ENCODE results near the gene AMACR.

The AMACR gene

GRCh38 chr5:33984178-33984577 is 23.7 kb downstream of the AMACR start:
- no peaks in the 10 kb centered on the region for H3K27me3 ChIP-seq (replicated peaks; ENCODE audit: control insufficient read depth, insufficient read depth, low read length)
- H3K36me3 ChIP-seq (ENCODE audit: control insufficient read depth, insufficient read depth, low read length, severe bottlenecking): peaks cover 20% of the 10 kb centered on the region
- no peak for DNase-seq (ENCODE audit: low read depth)
- H3K4me3 ChIP-seq (ENCODE audit: low read length): no peak overlapping the region
- H3K9ac ChIP-seq (ENCODE audit: low read length): no peak overlapping the region
- peaks cover 3% of the 10 kb centered on the region for H3K4me1 ChIP-seq (ENCODE audit: control insufficient read depth, insufficient read depth, low read length)
- no peaks in the 10 kb centered on the region for H3K9me3 ChIP-seq (ENCODE audit: control insufficient read depth, low read length)

- H3K4me1 ChIP-seq (ENCODE audit: control insufficient read depth, insufficient read depth, low read length): peaks cover 3% of the 10 kb centered on the region
- H3K4me3 ChIP-seq (ENCODE audit: low read length): no peak overlapping the region
- no peaks in the 10 kb centered on the region for H3K9me3 ChIP-seq (ENCODE audit: control insufficient read depth, low read length)
- peak; percentile 66 for DNase-seq (ENCODE audit: low read depth)
- no peaks in the 10 kb centered on the region for H3K27me3 ChIP-seq (replicated peaks; ENCODE audit: control insufficient read depth, insufficient read depth, low read length)
- no peaks in the 10 kb centered on the region for H3K36me3 ChIP-seq (ENCODE audit: control insufficient read depth, insufficient read depth, low read length, severe bottlenecking)
- H3K9ac ChIP-seq (ENCODE audit: low read length): no peak overlapping the region
These were observed 26.3 kb downstream of the AMACR start for GRCh38 chr5:33981408-33982162.

- no peaks in the 10 kb centered on the region for H3K9me3 ChIP-seq (ENCODE audit: control insufficient read depth, low read length)
- H3K9ac ChIP-seq (ENCODE audit: low read length): no peak overlapping the region
- H3K4me1 ChIP-seq (ENCODE audit: control insufficient read depth, insufficient read depth, low read length): peaks cover 3% of the 10 kb centered on the region
- DNase-seq (ENCODE audit: low read depth): no peak
- H3K4me3 ChIP-seq (ENCODE audit: low read length): no peak overlapping the region
- H3K27me3 ChIP-seq (replicated peaks; ENCODE audit: control insufficient read depth, insufficient read depth, low read length): no peaks in the 10 kb centered on the region
- H3K36me3 ChIP-seq (ENCODE audit: control insufficient read depth, insufficient read depth, low read length, severe bottlenecking): no peaks in the 10 kb centered on the region
These were observed 27.8 kb downstream of the AMACR start for GRCh38 chr5:33980030-33980429.

- no peaks in the 10 kb centered on the region for H3K9me3 ChIP-seq (ENCODE audit: control insufficient read depth, low read length)
These were observed 29.5 kb downstream of the AMACR start for GRCh38 chr5:33978306-33978705.

GRCh38 chr5:33976307-33976706 is 31.5 kb downstream of the AMACR start:
- Histone ChIP-seq H3K4me3 (ENCODE audit: low read length) (no peak overlapping the region), H3K36me3 (ENCODE audit: control insufficient read depth, insufficient read depth, low read length, severe bottlenecking) (no peaks in the 10 kb centered on the region), H3K9me3 (ENCODE audit: control insufficient read depth, low read length) (no peaks in the 10 kb centered on the region), H3K27me3 (replicated peaks; ENCODE audit: control insufficient read depth, insufficient read depth, low read length) (no peaks in the 10 kb centered on the region), H3K4me1 (ENCODE audit: control insufficient read depth, insufficient read depth, low read length) (no peaks in the 10 kb centered on the region), H3K9ac (ENCODE audit: low read length) (no peak overlapping the region)
- no peak for DNase-seq (ENCODE audit: low read depth)

More at GRCh38 chr5:33978306-33978705, 29.5 kb downstream of the AMACR start:
- Histone ChIP-seq H3K4me3 (ENCODE audit: low read length) (no peak overlapping the region), H3K9ac (ENCODE audit: low read length) (no peak overlapping the region), H3K4me1 (ENCODE audit: control insufficient read depth, insufficient read depth, low read length) (no peaks in the 10 kb centered on the region), H3K27me3 (replicated peaks; ENCODE audit: control insufficient read depth, insufficient read depth, low read length) (no peaks in the 10 kb centered on the region), H3K36me3 (ENCODE audit: control insufficient read depth, insufficient read depth, low read length, severe bottlenecking) (no peaks in the 10 kb centered on the region)
- no peak for DNase-seq (ENCODE audit: low read depth)

GRCh38 chr5:33975852-33976251 is 32.0 kb downstream of the AMACR start:
- H3K4me3 ChIP-seq (ENCODE audit: low read length): no peak overlapping the region
- peak; percentile 15 for DNase-seq (ENCODE audit: low read depth)

GRCh38 chr5:33973271-33973670 is 34.6 kb downstream of the AMACR start:
- Histone ChIP-seq H3K9ac (ENCODE audit: low read length) (no peak overlapping the region), H3K27me3 (replicated peaks; ENCODE audit: control insufficient read depth, insufficient read depth, low read length) (no peaks in the 10 kb centered on the region), H3K4me1 (ENCODE audit: control insufficient read depth, insufficient read depth, low read length) (no peaks in the 10 kb centered on the region), H3K36me3 (ENCODE audit: control insufficient read depth, insufficient read depth, low read length, severe bottlenecking) (no peaks in the 10 kb centered on the region), H3K4me3 (ENCODE audit: low read length) (no peak overlapping the region), H3K9me3 (ENCODE audit: control insufficient read depth, low read length) (no peaks in the 10 kb centered on the region)
- DNase-seq (ENCODE audit: low read depth): no peak

More at GRCh38 chr5:33975852-33976251, 32.0 kb downstream of the AMACR start:
- H3K9ac ChIP-seq (ENCODE audit: low read length): no peak overlapping the region
- H3K9me3 ChIP-seq (ENCODE audit: control insufficient read depth, low read length): no peaks in the 10 kb centered on the region
- no peaks in the 10 kb centered on the region for H3K27me3 ChIP-seq (replicated peaks; ENCODE audit: control insufficient read depth, insufficient read depth, low read length)
- H3K36me3 ChIP-seq (ENCODE audit: control insufficient read depth, insufficient read depth, low read length, severe bottlenecking): no peaks in the 10 kb centered on the region
- no peaks in the 10 kb centered on the region for H3K4me1 ChIP-seq (ENCODE audit: control insufficient read depth, insufficient read depth, low read length)

- no peak overlapping the region for H3K9ac ChIP-seq (ENCODE audit: low read length)
- H3K27me3 ChIP-seq (replicated peaks; ENCODE audit: control insufficient read depth, insufficient read depth, low read length): no peaks in the 10 kb centered on the region
- no peaks in the 10 kb centered on the region for H3K36me3 ChIP-seq (ENCODE audit: control insufficient read depth, insufficient read depth, low read length, severe bottlenecking)
- no peak overlapping the region for H3K4me3 ChIP-seq (ENCODE audit: low read length)
- DNase-seq (ENCODE audit: low read depth): peak; percentile 83
- no peaks in the 10 kb centered on the region for H3K4me1 ChIP-seq (ENCODE audit: control insufficient read depth, insufficient read depth, low read length)
- H3K9me3 ChIP-seq (ENCODE audit: control insufficient read depth, low read length): no peaks in the 10 kb centered on the region
These were observed 38.0 kb downstream of the AMACR start for GRCh38 chr5:33969572-33970452.

- Histone ChIP-seq H3K27me3 (replicated peaks; ENCODE audit: control insufficient read depth, insufficient read depth, low read length) (no peaks in the 10 kb centered on the region), H3K4me1 (ENCODE audit: control insufficient read depth, insufficient read depth, low read length) (no peaks in the 10 kb centered on the region), H3K4me3 (ENCODE audit: low read length) (no peak overlapping the region), H3K9ac (ENCODE audit: low read length) (no peak overlapping the region), H3K36me3 (ENCODE audit: control insufficient read depth, insufficient read depth, low read length, severe bottlenecking) (no peaks in the 10 kb centered on the region), H3K9me3 (ENCODE audit: control insufficient read depth, low read length) (no peaks in the 10 kb centered on the region)
- DNase-seq (ENCODE audit: low read depth): no peak
These were observed 39.4 kb downstream of the AMACR start for GRCh38 chr5:33968211-33969005.

- no peaks in the 10 kb centered on the region for H3K4me1 ChIP-seq (ENCODE audit: control insufficient read depth, insufficient read depth, low read length)
- H3K4me3 ChIP-seq (ENCODE audit: low read length): no peak overlapping the region
- DNase-seq (ENCODE audit: low read depth): no peak
- no peak overlapping the region for H3K9ac ChIP-seq (ENCODE audit: low read length)
- no peaks in the 10 kb centered on the region for H3K9me3 ChIP-seq (ENCODE audit: control insufficient read depth, low read length)
- H3K27me3 ChIP-seq (replicated peaks; ENCODE audit: control insufficient read depth, insufficient read depth, low read length): no peaks in the 10 kb centered on the region
- H3K36me3 ChIP-seq (ENCODE audit: control insufficient read depth, insufficient read depth, low read length, severe bottlenecking): no peaks in the 10 kb centered on the region
These were observed 41.0 kb downstream of the AMACR start for GRCh38 chr5:33966805-33967204.

Measured in adipocyte (in vitro differentiated cells).